ENCODE results near the gene FBXO44.

GRCh38 chr1:11680270-11681070, 25.8 kb downstream of the FBXO44 start:
- no peak for TF ChIP-seq CTCF (IDR thresholded peaks at IDR 0.05; ENCODE audit: low read length)
- TF ChIP-seq EZH2 (IDR thresholded peaks at IDR 0.05; ENCODE audit: borderline replicate concordance, low read length), result no peak
